Measurements from ENCODE around the gene PPM1J.
A peak's percentile ranks its signal among the peaks of the same experiment; 100 is the strongest.

PPM1J gene

GRCh38 chr1:112704934-112705627 is 10.1 kb downstream of the PPM1J start:
- H3K36me3 ChIP-seq (replicated peaks; ENCODE audit: low read depth, low read length) = no peaks in the 10 kb centered on the region
- H3K4me2 ChIP-seq (ENCODE audit: low read length) = peak overlapping the region; percentile 75
- peak overlapping the region; percentile 73 for H3K4me3 ChIP-seq (ENCODE audit: low read length)
- no peaks in the 10 kb centered on the region for H3K9me3 ChIP-seq (ENCODE audit: insufficient read depth, low read length)
- H3K27ac ChIP-seq (ENCODE audit: low read length) = no peak overlapping the region
- no peak overlapping the region for H2AFZ ChIP-seq (ENCODE audit: low read depth, low read length)
- no peaks in the 10 kb centered on the region for H3K79me2 ChIP-seq (ENCODE audit: low read length)
- no peak for TF ChIP-seq EZH2phosphoT487 (IDR thresholded peaks at IDR 0.05; ENCODE audit: low read depth)
- TF ChIP-seq, protein P1, sequence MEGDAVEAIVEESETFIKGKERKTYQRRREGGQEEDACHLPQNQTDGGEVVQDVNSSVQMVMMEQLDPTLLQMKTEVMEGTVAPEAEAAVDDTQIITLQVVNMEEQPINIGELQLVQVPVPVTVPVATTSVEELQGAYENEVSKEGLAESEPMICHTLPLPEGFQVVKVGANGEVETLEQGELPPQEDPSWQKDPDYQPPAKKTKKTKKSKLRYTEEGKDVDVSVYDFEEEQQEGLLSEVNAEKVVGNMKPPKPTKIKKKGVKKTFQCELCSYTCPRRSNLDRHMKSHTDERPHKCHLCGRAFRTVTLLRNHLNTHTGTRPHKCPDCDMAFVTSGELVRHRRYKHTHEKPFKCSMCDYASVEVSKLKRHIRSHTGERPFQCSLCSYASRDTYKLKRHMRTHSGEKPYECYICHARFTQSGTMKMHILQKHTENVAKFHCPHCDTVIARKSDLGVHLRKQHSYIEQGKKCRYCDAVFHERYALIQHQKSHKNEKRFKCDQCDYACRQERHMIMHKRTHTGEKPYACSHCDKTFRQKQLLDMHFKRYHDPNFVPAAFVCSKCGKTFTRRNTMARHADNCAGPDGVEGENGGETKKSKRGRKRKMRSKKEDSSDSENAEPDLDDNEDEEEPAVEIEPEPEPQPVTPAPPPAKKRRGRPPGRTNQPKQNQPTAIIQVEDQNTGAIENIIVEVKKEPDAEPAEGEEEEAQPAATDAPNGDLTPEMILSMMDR (IDR thresholded peaks at IDR 0.05; ENCODE audit: low read depth, low read length) = no peak
- peaks cover 21% of the 10 kb centered on the region for H3K4me1 ChIP-seq (ENCODE audit: low read length)
- H3K9ac ChIP-seq (ENCODE audit: low read length) = peak overlapping the region; percentile 28; the same call in 1 of the 2 replicates
- no peaks in the 10 kb centered on the region for H3K27me3 ChIP-seq (ENCODE audit: low read depth, low read length)
- no peaks in the 10 kb centered on the region for H4K20me1 ChIP-seq (ENCODE audit: insufficient read depth, low read length)

GRCh38 chr1:112704391-112704933 is 10.7 kb downstream of the PPM1J start:
- Histone ChIP-seq H3K27ac (ENCODE audit: low read length) (no peak overlapping the region), H3K4me2 (ENCODE audit: low read length) (peak overlapping the region; percentile 75), H2AFZ (ENCODE audit: low read depth, low read length) (no peak overlapping the region), H4K20me1 (ENCODE audit: insufficient read depth, low read length) (no peaks in the 10 kb centered on the region), H3K9ac (ENCODE audit: low read length) (peak overlapping the region; percentile 28; the same call in 1 of the 2 replicates), H3K36me3 (replicated peaks; ENCODE audit: low read depth, low read length) (no peaks in the 10 kb centered on the region), H3K4me3 (ENCODE audit: low read length) (peak overlapping the region; percentile 73), H3K27me3 (ENCODE audit: low read depth, low read length) (no peaks in the 10 kb centered on the region), H3K4me1 (ENCODE audit: low read length) (peaks cover 21% of the 10 kb centered on the region), H3K9me3 (ENCODE audit: insufficient read depth, low read length) (no peaks in the 10 kb centered on the region), H3K79me2 (ENCODE audit: low read length) (no peaks in the 10 kb centered on the region)
- no peak for TF ChIP-seq EZH2phosphoT487 (IDR thresholded peaks at IDR 0.05; ENCODE audit: low read depth)
- TF ChIP-seq, protein P1 (IDR thresholded peaks at IDR 0.05; ENCODE audit: low read depth, low read length) = no peak

- Histone ChIP-seq H3K4me3 (ENCODE audit: low read length) (no peak overlapping the region), H3K36me3 (replicated peaks; ENCODE audit: low read depth, low read length) (no peaks in the 10 kb centered on the region), H3K79me2 (ENCODE audit: low read length) (no peaks in the 10 kb centered on the region), H3K4me2 (ENCODE audit: low read length) (no peak overlapping the region), H3K27ac (ENCODE audit: low read length) (no peak overlapping the region), H2AFZ (ENCODE audit: low read depth, low read length) (no peak overlapping the region), H3K27me3 (ENCODE audit: low read depth, low read length) (no peaks in the 10 kb centered on the region), H3K9ac (ENCODE audit: low read length) (no peak overlapping the region), H3K4me1 (ENCODE audit: low read length) (peaks cover 21% of the 10 kb centered on the region), H4K20me1 (ENCODE audit: insufficient read depth, low read length) (no peaks in the 10 kb centered on the region), H3K9me3 (ENCODE audit: insufficient read depth, low read length) (no peaks in the 10 kb centered on the region)
- TF ChIP-seq EZH2phosphoT487 (IDR thresholded peaks at IDR 0.05; ENCODE audit: low read depth) = no peak
- TF ChIP-seq, protein P1 (IDR thresholded peaks at IDR 0.05; ENCODE audit: low read depth, low read length) = no peak
These were observed 11.4 kb downstream of the PPM1J start for GRCh38 chr1:112703706-112704105.

GRCh38 chr1:112702420-112703261 is 12.5 kb downstream of the PPM1J start:
- Histone ChIP-seq H3K4me2 (ENCODE audit: low read length) (no peak overlapping the region), H3K79me2 (ENCODE audit: low read length) (no peaks in the 10 kb centered on the region), H3K36me3 (replicated peaks; ENCODE audit: low read depth, low read length) (no peaks in the 10 kb centered on the region), H2AFZ (ENCODE audit: low read depth, low read length) (no peak overlapping the region), H4K20me1 (ENCODE audit: insufficient read depth, low read length) (no peaks in the 10 kb centered on the region), H3K9ac (ENCODE audit: low read length) (no peak overlapping the region), H3K27ac (ENCODE audit: low read length) (no peak overlapping the region), H3K4me3 (ENCODE audit: low read length) (no peak overlapping the region), H3K4me1 (ENCODE audit: low read length) (peaks cover 21% of the 10 kb centered on the region), H3K9me3 (ENCODE audit: insufficient read depth, low read length) (no peaks in the 10 kb centered on the region), H3K27me3 (ENCODE audit: low read depth, low read length) (no peaks in the 10 kb centered on the region)
- TF ChIP-seq EZH2phosphoT487 (IDR thresholded peaks at IDR 0.05; ENCODE audit: low read depth) = no peak
- TF ChIP-seq, protein P1 (IDR thresholded peaks at IDR 0.05; ENCODE audit: low read depth, low read length) = no peak
